GM23248 (cell line): ENCODE data around the gene ADGRV1.

Experiments
- EZH2 ChIP-seq: fragments of 200-600 bp; sonication (generic); IDR thresholded peaks from 2 replicates; pipeline ENCODE4 v1.6.1; 2018; ENCODE audit warnings: antibody characterized with exemption, mild to moderate bottlenecking; ENCODE audit not compliant: insufficient read depth, poor library complexity, severe bottlenecking
- EZH2phosphoT487 ChIP-seq: fragments of 200-600 bp; sonication (generic); IDR thresholded peaks from 2 replicates; pipeline ENCODE4 v1.6.1; 2018; ENCODE audit warnings: antibody characterized with exemption, moderate library complexity, mild to moderate bottlenecking, low read depth; ENCODE audit not compliant: insufficient read depth

GRCh38 chr5:91091471-91092234 lies 533.1 kb downstream of the ADGRV1 start:
- TF ChIP-seq EZH2phosphoT487 (no peak), EZH2 (no peak)
